ENCODE measurements around the gene FBXL7.

GRCh38 chr5:15844871-15845270, 344.9 kb downstream of the FBXL7 start:
- TF ChIP-seq CTCF (IDR thresholded peaks at IDR 0.05; ENCODE audit: poor library complexity, severe bottlenecking) (no peak), POLR2AphosphoS5 (IDR thresholded peaks at IDR 0.05) (no peak), SMC3 (conservative IDR thresholded peaks at IDR 0.05; ENCODE audit: poor library complexity) (no peak), REST (IDR thresholded peaks at IDR 0.05; ENCODE audit: borderline replicate concordance) (no peak), MXI1 (conservative IDR thresholded peaks at IDR 0.05; ENCODE audit: poor library complexity, severe bottlenecking) (no peak)
